C4-2B (cell line): ENCODE data around the gene RARS1.
"Not testable (repeated sequence)": the region's sequence is repeated elsewhere in the genome, so short reads cannot be mapped to it uniquely, and the experiment has no call there.

Experiments used
- H3K27ac ChIP-seq: fragments of 450-650 bp; 2 replicates; pipeline ENCODE4 v1.5.1; 2017
- ZFX ChIP-seq: fragments of 450-650 bp; IDR thresholded peaks from 2 replicates; pipeline ENCODE4 v1.6.1; 2017
- TF ChIP-seq, protein P1 (sequence below): fragments of 450-650 bp; conservative IDR thresholded peaks from 2 replicates; pipeline ENCODE4 v1.5.1; 2017; ENCODE audit warnings: mild to moderate bottlenecking

Gene RARS1

DNA sequence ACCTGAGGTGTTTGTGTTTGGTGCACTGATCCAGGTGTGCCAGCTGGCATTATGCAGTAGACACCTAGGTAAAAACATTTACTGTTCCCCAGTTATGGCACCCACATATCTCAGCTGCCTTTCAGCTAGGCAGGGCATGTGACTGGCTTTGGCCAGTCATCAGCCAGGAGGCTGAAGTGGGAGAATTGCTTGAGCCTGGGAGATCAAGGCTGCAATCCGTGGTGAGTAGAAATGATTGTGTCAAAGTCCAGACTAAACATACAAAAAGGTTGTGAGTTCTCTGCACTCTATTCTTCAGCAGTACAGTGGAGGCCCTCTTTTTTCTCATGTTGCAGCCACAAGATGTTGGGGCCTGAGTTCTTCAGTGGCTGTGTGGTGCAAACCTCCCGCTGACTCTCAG, 39.6 kb downstream of the RARS1 start:
- TF ChIP-seq, protein P1, sequence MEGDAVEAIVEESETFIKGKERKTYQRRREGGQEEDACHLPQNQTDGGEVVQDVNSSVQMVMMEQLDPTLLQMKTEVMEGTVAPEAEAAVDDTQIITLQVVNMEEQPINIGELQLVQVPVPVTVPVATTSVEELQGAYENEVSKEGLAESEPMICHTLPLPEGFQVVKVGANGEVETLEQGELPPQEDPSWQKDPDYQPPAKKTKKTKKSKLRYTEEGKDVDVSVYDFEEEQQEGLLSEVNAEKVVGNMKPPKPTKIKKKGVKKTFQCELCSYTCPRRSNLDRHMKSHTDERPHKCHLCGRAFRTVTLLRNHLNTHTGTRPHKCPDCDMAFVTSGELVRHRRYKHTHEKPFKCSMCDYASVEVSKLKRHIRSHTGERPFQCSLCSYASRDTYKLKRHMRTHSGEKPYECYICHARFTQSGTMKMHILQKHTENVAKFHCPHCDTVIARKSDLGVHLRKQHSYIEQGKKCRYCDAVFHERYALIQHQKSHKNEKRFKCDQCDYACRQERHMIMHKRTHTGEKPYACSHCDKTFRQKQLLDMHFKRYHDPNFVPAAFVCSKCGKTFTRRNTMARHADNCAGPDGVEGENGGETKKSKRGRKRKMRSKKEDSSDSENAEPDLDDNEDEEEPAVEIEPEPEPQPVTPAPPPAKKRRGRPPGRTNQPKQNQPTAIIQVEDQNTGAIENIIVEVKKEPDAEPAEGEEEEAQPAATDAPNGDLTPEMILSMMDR, result no peak
- TF ChIP-seq ZFX, result no peak
- H3K27ac ChIP-seq, result no peak overlapping the region

DNA sequence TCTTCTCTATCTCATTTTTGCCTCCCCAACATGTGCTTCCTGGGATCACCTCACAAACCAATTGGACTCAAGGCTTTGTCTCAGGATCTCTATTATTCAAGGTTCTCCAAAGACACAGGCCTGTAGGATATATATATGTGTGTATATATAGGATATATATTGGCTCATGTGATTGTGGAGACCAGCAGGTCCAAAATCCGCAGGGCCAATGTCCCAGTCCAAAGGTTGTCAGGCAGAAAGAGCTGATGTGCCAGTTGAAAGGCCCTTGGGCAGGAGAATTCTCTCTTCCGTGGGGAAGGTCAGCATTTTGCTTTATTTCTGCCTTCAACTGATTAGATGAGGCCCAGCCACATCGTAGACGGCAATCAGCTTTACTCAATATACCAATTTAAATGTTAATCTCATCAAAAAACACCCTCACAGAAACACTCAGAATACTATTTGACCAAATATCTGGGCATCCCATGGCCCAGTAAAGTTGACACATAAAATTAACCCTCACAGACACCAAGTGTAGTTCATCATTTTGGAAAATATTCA, 41.6 kb downstream of the RARS1 start:
- no peak for TF ChIP-seq ZFX
- TF ChIP-seq, protein P1, result no peak
- H3K27ac ChIP-seq, result no peak overlapping the region

DNA sequence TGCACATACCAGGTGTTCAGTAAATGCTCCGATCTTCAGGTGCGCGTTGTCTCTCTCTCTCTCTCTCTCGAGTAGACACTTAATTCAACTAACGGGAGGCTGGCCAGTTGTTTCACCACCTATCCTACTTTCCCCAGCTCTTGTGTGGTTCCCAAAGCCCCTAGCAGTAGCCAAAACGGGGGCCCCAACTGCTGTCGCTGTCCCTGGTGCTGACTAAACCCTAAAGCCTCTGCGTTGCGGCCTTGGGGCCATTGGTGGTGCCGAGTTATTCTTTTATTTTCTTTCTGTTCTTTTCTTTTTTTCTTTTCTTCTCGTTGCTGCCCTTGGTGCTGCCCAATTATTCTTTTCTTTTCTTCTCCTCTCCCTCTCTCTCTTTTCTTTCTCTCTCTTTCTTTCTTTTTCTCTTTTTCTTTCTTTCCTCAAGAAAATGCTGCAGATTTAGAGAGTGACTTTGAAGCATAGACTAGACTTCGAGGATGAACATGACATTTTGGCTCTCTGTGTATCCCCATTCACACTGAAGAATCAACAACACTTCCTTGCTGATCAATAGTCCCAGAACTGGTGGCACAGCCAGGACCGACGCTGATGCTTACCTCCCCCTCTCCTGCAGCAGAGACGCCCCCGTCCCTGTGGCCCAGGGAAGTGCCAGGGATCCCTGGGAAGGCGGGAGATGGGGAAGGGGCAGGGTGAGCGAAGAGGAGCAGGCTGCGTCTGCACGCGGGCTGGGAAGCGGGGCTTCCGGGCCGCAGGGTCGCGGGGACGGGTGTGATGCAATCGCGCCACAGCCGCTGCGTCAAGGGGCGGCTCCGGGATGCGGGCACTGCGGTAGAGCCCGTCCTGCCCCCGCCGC, 42.5 kb downstream of the RARS1 start, which contains the start of gene FBLL1:
Gene FBLL1, plus strand, starts transcription at position 785 of the 853 bp plus-strand sequence. CDS start 200 bp downstream, outside the sequence.
- no peak within 1 kb of the TSS for H3K27ac ChIP-seq
- TF ChIP-seq ZFX, result no peak

DNA sequence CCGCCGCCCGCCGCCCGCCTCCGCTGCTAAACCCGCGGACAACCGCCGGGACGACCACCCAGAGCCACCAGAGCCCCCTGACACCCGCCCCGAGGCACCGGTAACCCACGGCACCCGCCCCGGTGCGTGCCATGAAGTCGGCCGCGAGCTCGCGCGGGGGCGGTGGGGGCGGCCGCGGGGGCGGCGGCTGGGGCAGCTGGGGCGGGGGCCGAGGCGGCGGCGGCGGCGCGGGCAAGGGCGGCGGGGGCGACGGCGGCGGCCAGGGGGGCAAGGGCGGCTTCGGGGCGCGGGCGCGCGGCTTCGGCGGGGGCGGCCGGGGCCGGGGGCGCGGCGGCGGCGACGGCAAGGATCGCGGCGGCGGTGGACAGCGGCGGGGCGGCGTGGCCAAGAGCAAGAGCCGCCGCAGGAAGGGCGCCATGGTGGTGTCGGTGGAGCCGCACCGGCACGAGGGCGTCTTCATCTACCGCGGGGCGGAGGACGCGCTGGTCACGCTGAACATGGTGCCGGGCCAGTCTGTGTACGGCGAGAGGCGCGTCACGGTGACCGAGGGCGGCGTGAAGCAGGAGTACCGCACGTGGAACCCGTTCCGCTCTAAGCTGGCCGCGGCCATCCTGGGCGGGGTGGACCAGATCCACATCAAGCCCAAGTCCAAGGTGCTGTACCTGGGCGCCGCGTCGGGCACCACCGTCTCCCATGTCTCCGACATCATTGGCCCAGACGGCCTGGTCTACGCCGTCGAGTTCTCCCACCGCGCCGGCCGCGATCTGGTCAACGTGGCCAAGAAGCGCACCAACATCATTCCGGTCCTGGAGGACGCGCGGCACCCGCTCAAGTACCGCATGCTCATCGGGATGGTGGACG, 43.3 kb downstream of the RARS1 start:
- TF ChIP-seq ZFX, result no peak
- TF ChIP-seq, protein P1, result no peak
- H3K27ac ChIP-seq, result no peak overlapping the region

DNA sequence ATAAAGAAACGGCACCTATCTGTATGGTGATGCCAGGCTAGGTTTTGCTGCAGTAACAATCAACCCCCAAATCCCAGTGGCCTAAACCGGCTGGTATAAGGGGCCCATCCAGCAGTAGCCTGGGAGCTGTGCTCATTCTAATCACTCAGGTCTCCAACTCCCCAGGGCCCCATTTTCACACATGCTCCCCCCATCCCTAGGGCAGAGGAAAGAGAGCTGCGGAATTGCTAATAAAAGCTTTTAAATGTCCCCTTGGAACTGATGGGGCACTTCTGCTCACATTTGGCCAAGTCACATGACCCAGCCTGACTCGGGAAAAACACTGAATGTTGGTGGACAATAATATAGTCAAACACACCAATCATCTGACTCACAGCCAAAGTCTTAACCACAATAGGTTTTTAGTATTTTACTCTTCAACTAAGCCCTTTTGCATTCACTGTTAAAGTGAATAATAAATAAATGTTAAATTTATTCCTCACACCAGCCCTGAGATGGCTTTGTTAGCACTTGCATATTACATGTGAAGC, 44.4 kb downstream of the RARS1 start:
- H3K27ac ChIP-seq, result no peak overlapping the region
- TF ChIP-seq, protein P1, result no peak
- TF ChIP-seq ZFX, result no peak

DNA sequence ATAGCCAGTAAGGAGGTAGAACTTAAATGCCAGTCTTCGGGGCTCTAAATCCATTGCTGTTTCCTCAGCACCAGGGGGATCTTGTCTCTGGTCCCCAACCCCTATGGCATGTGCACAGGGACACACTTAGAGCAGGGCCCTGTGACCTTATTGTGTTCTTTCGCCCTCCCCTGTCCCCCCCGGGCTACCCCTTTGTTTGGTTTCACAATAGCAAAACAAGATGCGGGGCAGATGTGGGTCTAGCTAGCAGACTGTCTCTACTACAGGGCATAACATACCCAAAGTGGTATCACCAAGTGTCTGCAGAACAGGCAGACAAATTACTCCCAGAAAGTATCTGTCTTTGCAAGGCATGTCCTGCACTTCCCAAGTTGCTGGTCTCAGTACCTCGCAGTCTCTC, 44.9 kb downstream of the RARS1 start:
- TF ChIP-seq, protein P1, result no peak
- TF ChIP-seq ZFX, result no peak
- no peak overlapping the region for H3K27ac ChIP-seq

DNA sequence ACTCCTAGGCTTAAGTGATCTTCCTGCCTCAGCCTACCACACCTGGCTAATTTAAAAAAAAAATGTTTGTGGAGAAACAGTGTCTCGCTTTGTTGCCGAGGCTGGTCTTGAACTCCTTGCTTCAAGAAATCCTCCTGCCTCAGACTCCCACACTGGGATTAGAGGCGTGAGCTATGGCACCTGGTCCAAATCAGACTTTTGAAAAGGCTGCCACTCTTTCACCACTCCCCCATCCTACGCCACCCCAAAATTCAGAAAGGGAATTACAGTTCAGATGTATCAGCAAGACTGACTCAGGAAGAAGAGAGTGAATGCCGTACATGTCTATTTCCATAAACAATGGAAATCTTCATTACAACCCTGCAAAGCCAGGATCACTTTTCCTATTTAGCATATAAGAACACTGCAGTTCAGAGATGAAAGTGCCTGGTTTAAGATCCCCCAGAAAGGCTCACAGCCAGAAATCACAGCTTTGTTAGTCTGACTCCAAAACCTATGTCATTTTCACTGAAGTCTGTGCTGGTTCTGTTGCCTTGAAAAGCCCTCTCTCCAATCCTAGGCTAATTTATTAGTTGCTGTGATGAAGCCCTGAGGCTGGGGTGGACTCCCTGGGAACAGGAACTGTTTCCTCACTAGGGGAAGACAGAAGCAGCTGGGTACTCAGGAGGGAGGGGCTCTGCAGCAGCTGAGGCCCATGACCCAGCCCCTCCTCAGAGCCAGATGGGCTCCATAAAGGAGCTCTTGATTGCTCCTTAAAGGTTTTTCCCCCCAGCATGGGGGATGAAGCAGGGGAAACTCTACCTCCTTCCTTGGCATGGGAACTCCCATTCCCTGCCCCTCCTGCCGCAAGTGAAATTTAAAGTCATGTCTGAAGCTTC, 46.0 kb downstream of the RARS1 start:
- TF ChIP-seq, protein P1, result no peak
- TF ChIP-seq ZFX, result no peak

DNA sequence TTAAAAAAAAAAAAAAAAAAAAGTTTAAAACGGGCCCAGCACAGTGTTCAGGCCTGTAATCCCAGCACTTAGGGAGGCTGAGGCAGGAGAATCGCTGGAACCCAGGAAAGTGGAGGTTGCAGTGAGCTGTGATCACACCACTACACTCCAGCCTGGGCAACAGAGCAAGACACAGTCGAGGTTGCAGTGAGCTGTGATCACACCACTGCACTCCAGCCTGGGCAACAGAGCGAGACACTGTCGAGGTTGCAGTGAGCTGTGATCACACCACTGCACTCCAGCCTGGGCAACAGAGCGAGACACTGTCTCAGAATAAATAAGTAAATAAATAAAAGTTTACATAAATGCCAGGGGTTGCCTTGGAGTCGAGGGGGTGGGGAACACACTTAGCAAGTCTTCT, 48.1 kb downstream of the RARS1 start:
- H3K27ac ChIP-seq, result not testable (repeated sequence)

More for the DNA sequence above, 46.0 kb downstream of the RARS1 start:
- no peak overlapping the region for H3K27ac ChIP-seq
